HuH-7 (cell line): ENCODE data around the gene MYLK.
"Not testable (repeated sequence)": the region's sequence is repeated elsewhere in the genome, so short reads cannot be mapped to it uniquely, and the experiment has no call there.

Experiments
- DNase-seq: peaks from one replicate; pipeline ENCODE4 v3.0.0; 2011; ENCODE audit warnings: low spot score

MYLK gene

GRCh38 chr3:123745184-123745855, 138.8 kb downstream of the MYLK start:
- no peak for DNase-seq

DNA sequence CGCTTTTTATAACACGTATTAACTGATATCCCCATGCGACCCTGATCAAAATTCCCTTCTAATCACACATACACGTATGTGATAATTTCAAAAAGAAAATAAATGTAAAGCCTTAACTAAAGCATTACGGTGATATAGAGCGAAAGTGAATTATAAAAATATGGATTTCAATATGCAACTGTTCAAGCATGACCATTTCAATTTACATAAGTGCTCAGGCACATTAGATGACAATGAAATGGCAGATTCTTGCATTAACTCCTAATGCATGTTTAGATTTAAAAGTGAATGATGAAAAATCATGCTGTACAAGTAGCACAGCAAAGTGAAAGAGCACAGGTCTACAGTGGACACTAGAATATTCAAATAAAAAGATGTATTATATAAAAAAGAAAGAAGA, 140.1 kb downstream of the MYLK start:
- no peak for DNase-seq

DNA sequence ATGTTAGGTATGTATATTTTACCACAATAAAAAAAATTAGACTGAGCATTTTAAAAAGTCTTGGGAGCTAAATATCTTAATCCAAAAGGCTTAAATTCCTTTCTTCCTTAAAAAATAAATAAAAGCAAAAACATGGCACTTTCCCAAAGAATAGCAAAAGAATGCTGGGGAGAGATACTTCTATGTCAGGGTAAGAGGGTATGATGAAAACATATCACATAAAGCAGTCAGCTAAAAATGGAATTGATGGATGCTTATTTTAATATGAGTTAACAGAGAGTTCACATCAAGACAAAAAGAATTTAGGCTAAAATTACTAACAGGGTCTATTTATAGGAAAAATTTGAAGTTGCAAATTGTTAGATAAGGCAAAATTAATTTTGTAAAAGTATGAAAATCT, 141.0 kb downstream of the MYLK start:
- DNase-seq, result no peak

GRCh38 chr3:123741041-123741511, 143.1 kb downstream of the MYLK start:
- no peak for DNase-seq

DNA sequence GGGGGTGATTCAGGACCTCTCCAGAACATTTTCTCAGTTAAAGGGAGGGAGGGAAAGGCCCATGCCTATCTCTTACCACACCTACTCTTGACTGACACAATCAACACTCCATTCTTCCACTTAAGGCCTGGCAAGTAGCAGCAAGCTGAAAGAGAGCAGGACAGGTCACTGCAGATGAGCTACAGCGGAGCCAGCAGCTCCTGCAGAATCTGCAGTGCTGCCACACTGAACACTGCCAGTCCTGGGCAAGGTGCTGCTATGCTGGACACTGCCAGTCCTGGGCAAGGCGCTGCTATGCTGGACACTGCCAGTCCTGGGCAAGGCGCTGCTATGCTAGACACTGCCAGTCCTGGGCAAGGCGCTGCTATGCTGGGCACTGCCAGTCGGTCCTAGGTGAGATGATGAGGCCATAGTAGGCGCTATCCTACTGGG, 143.7 kb downstream of the MYLK start:
- DNase-seq, result no peak

DNA sequence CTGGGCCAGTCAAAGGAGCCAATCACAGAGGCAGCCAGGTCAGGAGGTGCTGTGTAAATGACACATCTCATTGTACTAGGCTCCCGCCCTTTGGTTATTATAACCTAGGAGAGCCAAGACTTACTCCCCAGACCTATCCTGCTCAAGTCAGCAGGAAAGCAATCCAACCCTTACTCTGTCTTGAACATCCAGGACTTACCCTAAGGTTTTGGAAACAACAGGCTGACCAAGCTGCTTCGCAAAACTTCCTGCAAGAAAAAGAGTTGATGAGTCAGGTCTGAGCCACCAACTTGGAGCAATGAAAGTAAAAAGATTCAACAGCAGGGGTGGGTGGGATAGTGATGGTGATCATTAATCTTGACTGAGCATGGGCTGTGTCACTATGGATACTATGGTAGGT, 144.4 kb downstream of the MYLK start:
- DNase-seq, result no peak

DNA sequence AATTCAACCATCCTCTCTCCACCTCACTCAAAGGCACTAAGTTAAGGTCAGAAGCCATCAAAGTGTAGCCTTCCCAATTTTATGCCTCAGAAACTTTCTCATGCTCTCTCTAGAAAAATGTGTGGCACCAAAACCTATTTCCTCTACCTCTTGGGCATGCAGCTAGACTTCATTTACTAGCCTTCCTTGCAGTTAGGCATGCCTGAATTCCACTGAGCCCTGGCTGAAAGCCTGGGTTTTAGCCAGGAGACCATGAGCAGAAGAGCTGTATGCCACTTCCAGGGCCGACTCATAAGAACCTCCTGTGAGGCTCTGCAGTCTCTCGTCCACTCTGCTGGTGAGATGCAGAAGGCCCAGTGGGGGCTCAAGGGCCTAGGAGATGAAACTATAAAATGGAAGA, 145.0 kb downstream of the MYLK start:
- no peak for DNase-seq

- not testable (repeated sequence) for DNase-seq
These were observed 145.6 kb downstream of the MYLK start for GRCh38 chr3:123738522-123738921.

- DNase-seq, result no peak
These were observed 147.0 kb downstream of the MYLK start for GRCh38 chr3:123737168-123737567.

GRCh38 chr3:123735456-123735855, 148.7 kb downstream of the MYLK start:
- no peak for DNase-seq

DNA sequence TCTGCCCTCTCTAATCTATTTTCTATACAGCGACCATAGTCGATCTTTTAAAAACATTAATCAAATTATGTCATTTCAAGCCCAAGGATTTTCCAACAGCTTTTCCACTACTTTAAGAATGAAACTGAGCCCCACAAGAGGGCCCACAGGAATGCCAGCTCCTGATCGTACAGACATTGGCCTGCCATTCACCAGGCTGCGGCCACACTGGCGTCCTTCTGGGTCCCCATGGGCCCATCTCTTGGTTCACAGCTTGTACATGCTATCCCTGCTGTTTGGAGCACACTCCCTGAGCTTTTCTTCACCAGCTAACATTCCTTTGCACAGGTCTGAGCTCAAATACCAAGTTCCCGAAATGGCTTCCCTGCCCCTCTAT, 149.6 kb downstream of the MYLK start:
- DNase-seq, result no peak

DNA sequence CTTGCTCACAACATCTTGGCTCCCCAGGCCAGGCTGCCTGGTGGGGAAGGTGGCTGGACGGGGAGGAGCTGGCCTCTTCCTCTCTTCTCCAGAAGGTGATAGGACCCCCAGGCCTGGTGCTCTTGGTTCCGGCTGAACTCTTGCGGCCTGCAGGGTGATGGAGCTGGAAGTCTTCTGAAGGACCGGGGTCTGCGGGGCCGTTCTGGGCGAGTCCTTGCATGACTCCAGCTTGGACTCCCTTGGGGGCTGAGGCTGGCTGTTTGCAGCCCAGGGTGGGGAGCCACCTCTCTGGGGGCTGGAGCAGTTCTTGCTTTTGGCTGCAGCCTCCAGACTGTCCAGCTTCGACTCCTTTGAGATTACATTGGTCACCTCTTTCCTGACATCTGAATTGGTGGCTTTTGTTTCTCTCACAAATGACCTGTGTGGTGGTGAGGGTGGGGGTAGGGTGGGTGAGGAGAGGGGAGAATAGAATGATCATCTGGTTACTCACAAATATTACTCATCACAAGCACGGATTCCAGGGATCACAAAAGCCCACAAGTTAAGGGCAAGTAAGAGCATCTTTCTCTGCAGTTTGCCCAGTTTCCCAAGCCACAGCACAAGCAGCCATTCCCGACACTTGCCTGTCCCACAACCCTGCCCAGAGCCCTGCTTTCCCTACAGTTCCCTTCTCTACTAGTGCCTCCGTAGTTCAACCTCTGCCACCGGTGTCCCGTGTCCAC, 150.2 kb downstream of the MYLK start:
- no peak for DNase-seq

DNA sequence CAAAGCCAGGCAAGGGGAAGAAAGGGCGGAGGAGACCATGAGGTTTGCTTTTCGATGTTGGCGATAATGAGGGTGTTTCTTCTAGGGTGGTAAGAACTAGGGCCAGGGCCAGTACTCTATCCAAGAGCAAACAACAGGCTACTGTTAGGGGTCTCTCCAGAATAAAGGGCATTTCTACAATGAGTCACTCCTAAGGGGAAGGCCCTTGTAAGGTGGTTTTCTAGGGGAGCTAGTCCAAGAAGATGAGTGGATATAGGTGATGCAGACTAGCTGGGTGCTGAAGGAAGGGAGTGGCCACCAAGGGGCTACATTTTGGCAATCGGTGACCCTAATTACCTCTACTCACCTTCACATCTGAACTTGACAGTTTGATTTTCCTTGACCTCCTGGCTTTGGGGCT, 150.8 kb downstream of the MYLK start:
- no peak for DNase-seq

GRCh38 chr3:123732447-123732846, 151.7 kb downstream of the MYLK start:
- no peak for DNase-seq

DNA sequence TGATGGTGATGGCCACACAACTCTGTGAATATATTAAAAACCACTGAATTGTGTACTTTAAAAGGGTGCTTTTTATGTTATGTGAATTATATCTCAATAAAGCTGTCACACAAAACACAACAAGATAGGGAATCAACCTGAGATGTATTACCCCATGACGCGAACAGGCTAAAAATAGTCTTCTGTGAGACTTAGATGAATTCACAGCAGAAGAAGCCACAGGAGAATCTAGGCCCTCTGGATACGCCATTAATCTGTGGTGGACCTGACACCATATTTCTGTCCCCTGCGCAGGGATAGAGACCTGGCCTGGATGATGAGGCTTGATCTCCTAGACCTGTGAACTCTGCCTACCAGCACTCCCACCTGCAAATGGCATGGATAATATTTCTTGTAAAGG, 153.3 kb downstream of the MYLK start:
- no peak for DNase-seq

DNA sequence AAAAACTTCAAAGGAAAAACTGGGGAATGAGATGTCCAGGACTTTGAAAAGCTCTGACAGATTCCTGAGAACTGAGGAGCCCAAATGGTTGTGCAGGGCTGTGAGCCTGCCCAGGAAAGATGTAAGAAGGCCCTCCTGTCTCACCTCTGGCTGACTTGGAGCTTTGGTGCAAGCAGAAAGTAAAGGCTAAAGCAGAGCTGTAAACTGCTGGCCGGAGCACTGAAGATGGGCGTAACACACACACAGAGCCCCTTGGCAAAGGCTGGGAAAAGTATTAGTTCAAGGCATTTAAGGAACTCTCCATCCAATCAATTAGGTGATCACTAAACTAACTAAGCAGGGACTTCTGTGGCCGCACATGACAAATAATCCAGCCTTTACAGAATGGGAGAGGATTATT, 155.1 kb downstream of the MYLK start:
- no peak for DNase-seq

DNA sequence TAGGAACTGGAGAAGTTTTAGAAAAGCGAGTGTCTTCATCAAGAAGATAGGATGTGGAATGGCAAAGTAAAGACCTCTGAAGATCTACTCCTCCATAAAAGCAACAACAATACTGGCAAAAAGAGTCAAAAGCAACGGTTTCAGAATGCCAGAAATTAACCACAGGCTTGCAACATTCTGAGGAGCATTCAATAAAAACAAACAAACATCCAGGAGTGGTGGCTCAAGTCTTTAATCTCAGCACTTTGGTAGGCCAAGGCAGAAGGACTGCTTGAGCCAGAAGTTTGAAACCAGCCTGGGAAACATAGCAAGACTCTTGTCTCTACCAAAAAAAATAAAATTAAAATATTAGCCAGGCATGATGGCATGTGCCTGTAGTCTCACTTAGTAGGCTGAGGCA, 156.1 kb downstream of the MYLK start:
- no peak for DNase-seq

DNA sequence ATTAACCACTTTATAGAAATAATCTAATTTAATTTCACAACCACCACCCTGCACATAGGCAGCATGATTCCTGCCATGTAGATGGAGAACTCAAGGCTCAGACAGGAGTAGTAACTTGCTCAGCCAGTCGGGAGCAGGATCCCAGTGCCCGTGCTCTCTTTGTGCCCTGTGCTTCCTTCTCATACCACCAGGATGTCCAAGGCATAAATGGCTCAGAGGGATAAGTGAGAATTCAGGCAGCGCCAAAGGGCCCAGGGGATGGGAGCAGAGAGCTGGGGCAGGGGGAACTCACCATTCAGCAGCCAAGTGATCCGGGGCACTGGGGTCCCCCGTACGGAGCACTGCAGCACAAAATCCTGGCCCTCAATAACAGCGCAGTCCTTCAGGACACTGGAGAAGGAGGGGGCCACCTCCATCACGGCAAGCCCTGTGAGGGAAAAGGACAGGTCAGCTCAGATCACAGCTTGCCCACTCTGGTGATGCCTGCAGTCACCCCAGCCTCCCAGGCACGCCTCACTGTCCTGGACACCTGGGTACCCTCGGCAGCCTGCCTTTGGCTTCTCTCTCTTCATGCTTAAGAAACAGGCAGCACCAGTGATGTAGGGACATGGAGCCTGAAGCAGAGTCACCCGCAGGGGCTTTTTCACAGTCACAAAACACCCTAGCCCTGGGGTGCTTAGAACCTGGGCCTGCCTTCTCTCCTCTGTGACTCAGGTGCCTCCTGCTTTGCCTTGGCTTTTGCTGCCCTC, 158.3 kb downstream of the MYLK start:
- no peak for DNase-seq

DNA sequence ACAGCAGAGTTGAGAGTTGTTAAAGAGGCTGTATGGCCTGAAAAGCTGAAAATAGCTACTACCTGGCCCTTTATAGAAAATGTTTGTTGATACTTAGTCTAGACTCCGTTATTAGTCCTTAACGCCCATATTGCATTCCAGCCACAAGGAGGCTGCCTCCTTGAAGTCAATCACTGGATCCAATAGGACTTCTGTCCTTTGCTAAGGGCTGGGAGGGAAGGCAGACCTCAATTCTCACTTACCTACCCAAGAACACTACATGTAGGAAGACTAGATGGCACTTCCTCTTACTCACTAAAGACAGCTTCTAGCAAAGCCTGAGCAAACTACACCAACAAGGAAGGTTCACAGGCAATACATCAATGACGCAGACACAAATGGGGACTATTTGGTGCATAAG, 159.8 kb downstream of the MYLK start:
- no peak for DNase-seq

- DNase-seq, result peak; percentile 84
These were observed 160.5 kb downstream of the MYLK start for GRCh38 chr3:123723522-123724168.

DNA sequence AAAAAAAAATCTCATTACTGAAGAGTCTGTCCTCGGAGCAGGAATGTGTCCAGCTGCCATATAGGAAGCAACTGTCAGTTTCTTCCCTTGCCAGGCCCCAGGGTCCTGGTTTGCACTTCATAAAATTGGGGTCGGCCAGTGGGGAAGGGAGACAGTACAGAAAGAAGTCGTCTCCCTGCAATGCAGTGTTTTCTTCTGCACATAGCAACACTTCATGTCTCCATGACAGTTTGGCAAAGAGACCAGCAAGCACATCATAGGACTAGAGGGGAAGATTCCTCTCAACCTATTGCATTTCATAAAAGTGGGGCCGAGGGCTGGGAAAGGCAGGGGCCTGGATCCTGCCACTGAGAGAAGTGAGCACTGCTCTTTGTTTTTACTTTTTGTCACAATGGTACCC, 161.1 kb downstream of the MYLK start:
- no peak for DNase-seq

DNA sequence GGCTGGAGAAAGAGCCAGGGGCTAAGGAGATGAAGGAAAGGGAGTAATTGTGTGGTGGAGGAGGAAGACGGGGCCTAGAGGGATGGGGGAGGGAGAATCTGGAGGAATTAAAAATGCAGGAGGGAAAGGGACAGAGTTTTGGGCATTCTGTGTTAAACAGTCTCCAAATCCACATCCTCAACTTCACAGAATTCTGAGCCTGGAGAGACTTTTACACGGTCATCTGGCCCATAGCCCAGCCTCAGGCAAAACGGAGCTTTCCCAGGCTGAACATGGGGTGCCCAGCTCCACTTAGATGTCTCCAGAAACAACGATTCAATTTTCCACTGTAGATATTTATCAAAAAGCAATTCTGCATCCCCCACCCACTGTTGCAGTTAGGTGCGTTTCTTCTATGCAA, 161.7 kb downstream of the MYLK start:
- DNase-seq, result no peak

GRCh38 chr3:123722021-123722420, 162.1 kb downstream of the MYLK start:
- DNase-seq, result no peak
